Fibroblast of pulmonary artery (primary cell): ENCODE measurements around the gene AGAP1.

Experiments used
- DNase-seq: peaks from one replicate; pipeline ENCODE4 v3.0.0-alpha.2; 2010; ENCODE audit warnings: low read depth
- H3K4me3 ChIP-seq: replicated peaks from 2 replicates; pipeline ENCODE4 v1.5.1; 2011; ENCODE audit warnings: low read depth, mild to moderate bottlenecking, control low read depth, low read length, moderate library complexity
- TF ChIP-seq, protein P1 (sequence below): IDR thresholded peaks from 2 replicates; pipeline ENCODE4 v1.5.1; 2011; ENCODE audit warnings: mild to moderate bottlenecking, control low read depth, low read length, inconsistent platforms; ENCODE audit errors: missing control alignments

AGAP1 gene

DNA sequence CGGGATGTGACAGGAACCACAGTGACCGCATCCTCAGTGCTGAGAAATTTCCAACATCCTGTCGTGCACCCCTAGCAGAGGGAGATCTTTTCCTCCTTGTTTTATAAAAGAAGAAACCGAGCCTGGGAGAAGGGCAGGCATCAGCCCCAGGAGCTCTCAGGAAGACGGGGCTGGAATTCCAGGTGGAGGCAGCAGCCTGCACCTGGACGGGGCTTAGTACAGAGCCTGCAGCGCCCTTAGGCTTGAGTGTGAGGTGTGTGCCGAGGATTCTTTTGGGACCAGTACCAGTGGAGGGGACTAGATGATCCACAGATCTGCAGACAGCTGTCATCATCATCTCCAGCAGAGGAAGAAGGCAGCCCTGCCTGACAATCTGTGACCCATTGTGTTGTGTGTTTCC lies 525.6 kb downstream of the AGAP1 start:
- DNase-seq: no peak
- no peak overlapping the region for H3K4me3 ChIP-seq
- TF ChIP-seq, protein P1, sequence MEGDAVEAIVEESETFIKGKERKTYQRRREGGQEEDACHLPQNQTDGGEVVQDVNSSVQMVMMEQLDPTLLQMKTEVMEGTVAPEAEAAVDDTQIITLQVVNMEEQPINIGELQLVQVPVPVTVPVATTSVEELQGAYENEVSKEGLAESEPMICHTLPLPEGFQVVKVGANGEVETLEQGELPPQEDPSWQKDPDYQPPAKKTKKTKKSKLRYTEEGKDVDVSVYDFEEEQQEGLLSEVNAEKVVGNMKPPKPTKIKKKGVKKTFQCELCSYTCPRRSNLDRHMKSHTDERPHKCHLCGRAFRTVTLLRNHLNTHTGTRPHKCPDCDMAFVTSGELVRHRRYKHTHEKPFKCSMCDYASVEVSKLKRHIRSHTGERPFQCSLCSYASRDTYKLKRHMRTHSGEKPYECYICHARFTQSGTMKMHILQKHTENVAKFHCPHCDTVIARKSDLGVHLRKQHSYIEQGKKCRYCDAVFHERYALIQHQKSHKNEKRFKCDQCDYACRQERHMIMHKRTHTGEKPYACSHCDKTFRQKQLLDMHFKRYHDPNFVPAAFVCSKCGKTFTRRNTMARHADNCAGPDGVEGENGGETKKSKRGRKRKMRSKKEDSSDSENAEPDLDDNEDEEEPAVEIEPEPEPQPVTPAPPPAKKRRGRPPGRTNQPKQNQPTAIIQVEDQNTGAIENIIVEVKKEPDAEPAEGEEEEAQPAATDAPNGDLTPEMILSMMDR: no peak

DNA sequence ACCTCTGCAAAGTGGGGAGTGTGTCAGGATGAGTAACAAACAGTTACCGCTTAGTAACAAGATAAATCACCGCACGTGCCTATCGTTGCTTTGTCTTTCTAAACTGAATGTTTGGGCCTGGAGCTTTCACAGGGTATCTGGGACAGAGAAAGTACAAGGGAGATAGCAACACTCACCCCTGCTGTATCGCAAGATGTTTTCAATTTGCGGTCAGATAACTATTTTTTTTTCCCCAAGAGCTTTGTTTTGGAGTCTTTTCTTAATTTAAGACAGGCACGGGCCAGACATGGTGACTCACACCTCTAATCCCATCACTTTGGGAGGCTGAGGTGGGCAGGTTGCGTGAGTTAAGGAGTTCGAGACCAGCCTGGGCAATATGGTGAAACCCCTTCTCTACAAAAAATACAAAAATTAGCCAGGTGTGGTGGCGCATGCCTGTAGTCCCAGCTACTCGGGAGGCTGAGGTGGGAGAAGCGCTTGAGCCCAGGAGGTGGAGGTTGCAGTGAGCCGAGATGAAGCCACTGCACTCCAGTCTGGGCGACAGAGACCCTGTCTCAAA lies 527.7 kb downstream of the AGAP1 start:
- TF ChIP-seq, protein P1: no peak
- DNase-seq: no peak
- H3K4me3 ChIP-seq: no peak overlapping the region

DNA sequence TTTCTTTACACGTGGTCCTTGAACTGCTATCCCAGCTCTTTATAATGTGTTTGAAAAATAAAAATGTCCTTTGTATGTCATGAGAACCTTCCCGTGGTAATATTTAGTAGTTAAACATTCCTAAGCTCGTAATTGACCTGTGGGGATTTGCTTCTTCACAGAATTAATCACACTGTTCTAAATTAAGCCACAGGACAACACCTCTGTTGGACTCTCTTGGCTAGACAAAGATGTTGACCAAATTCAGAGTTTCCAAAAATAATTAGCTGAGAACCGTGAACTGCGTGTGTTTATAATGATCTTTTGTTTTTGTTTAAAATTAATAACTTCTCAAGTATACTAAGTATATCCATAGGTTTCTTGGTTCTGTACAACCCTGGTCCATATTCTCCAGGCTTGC lies 528.3 kb downstream of the AGAP1 start:
- no peak for DNase-seq
- TF ChIP-seq, protein P1: no peak
- no peak overlapping the region for H3K4me3 ChIP-seq

DNA sequence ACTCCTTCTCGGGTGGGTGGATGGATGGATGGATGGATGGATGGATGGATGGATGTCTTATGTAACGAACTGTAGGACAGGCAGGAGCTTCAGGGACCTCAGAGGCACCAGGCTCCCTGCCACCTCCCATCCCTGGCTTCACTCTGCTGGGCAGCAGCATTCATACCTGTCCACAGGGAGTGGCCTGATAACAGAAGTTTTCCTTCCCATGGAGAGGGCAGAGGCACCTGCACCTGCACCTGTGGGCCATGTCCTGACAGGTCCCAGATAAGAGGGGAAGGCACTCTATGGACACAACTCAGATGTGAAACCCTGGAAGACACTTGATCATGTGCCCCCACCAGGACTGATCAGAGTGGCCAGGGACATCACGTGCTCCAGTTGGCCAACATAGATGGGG lies 532.0 kb downstream of the AGAP1 start:
- TF ChIP-seq, protein P1: no peak

GRCh38 chr2:236026841-236027240 lies 533.0 kb downstream of the AGAP1 start:
- TF ChIP-seq, protein P1: no peak
- no peak overlapping the region for H3K4me3 ChIP-seq
- DNase-seq: no peak

More for the DNA sequence above, 532.0 kb downstream of the AGAP1 start:
- no peak overlapping the region for H3K4me3 ChIP-seq
- DNase-seq: no peak

DNA sequence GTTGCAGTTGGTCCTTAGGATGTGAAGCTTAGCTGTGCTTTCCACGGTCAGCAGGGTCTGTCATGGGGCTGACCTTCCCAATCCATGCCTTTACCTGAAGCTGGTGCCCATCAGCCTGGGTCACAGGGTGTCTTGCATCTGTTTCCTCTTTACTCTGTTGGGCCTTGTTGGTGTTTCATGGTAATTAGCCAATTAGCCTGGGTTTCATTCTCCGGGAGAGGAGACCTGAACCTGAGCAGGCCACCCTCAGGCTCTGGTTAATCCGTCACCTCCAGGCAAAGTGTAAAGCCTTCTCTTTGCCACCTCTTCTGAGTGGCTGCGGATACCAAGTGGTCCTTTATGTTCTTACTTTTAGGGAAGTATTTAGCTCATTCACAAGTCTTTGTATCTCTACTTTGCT lies 534.2 kb downstream of the AGAP1 start:
- DNase-seq: no peak
- TF ChIP-seq, protein P1: no peak
- no peak overlapping the region for H3K4me3 ChIP-seq

GRCh38 chr2:236033462-236033861 lies 539.6 kb downstream of the AGAP1 start:
- no peak for DNase-seq
- TF ChIP-seq, protein P1: no peak
- H3K4me3 ChIP-seq: no peak overlapping the region
